RWPE1 (cell line): ENCODE measurements around the gene SLC35F3.

Experiments
- CTCF ChIA-PET: fragments of 350-600 bp; sonication (Branson Sonifier 250); formaldehyde crosslinking; extraction: SDS; loops from one replicate; lab custom pipeline; 2021; lab: Yijun Ruan, JAX
- POLR2A ChIA-PET: fragments of 400-600 bp; formaldehyde crosslinking; extraction: SDS; loops from one replicate; lab custom pipeline; 2020; ENCODE audit warnings: antibody characterized with exemption; ENCODE audit not compliant: low non-redundant PET; lab: Yijun Ruan, JAX
- DNase-seq: peaks from one replicate; pipeline ENCODE4 v3.0.0; 2012; ENCODE audit warnings: low spot score
- H3K27ac ChIP-seq: fragments of 450-650 bp; 2 replicates; pipeline ENCODE4 v1.5.1; 2017
- CTCF ChIP-seq: fragments of 450-650 bp; conservative IDR thresholded peaks from 2 replicates; pipeline ENCODE4 v1.5.1; 2017; ENCODE audit warnings: low read depth, mild to moderate bottlenecking

Gene SLC35F3

GRCh38 chr1:234265861-234266260, 361.4 kb downstream of the SLC35F3 start:
- H3K27ac ChIP-seq: no peak overlapping the region
- ChIA-PET CTCF (no interaction called here), POLR2A (no interaction called here)
- TF ChIP-seq CTCF: no peak
- no peak for DNase-seq

- ChIA-PET CTCF (interaction anchor here (0.9 kb wide), 1 partner anchor 168 kb away, joined by 3 read pairs; no protein-coding TSS in a partner anchor), POLR2A (no interaction called here)
- H3K27ac ChIP-seq: no peak overlapping the region
Observed at GRCh38 chr1:234270093-234270492, 365.6 kb downstream of the SLC35F3 start.

GRCh38 chr1:234270581-234271242, 366.2 kb downstream of the SLC35F3 start:
- ChIA-PET POLR2A (no interaction called here), CTCF (interaction anchor here (0.6 to 0.9 kb wide), 2 partner anchors 145 to 169 kb away, joined by 3 to 4 read pairs; no protein-coding TSS in a partner anchor)
- DNase-seq: no peak
- H3K27ac ChIP-seq: no peak overlapping the region
- TF ChIP-seq CTCF: no peak

More at GRCh38 chr1:234270093-234270492, 365.6 kb downstream of the SLC35F3 start:
- TF ChIP-seq CTCF: no peak
- DNase-seq: no peak

GRCh38 chr1:234271243-234271606, 366.7 kb downstream of the SLC35F3 start:
- POLR2A ChIA-PET: no interaction called here
- DNase-seq: no peak
- H3K27ac ChIP-seq: no peak overlapping the region

GRCh38 chr1:234272656-234273312, 368.3 kb downstream of the SLC35F3 start:
- POLR2A ChIA-PET: no interaction called here
- DNase-seq: no peak
- CTCF ChIA-PET: no interaction called here
- no peak for TF ChIP-seq CTCF
- H3K27ac ChIP-seq: no peak overlapping the region

More at GRCh38 chr1:234271243-234271606, 366.7 kb downstream of the SLC35F3 start:
- no peak for TF ChIP-seq CTCF
- CTCF ChIA-PET: interaction anchor here (0.6 kb wide), 1 partner anchor 109 kb away, joined by 6 read pairs; no protein-coding TSS in a partner anchor

GRCh38 chr1:234273981-234274380, 369.5 kb downstream of the SLC35F3 start:
- POLR2A ChIA-PET: no interaction called here
- CTCF ChIA-PET: no interaction called here
- TF ChIP-seq CTCF: no peak

More at GRCh38 chr1:234273981-234274380, 369.5 kb downstream of the SLC35F3 start:
- DNase-seq: no peak
- no peak overlapping the region for H3K27ac ChIP-seq
